Liver (tissue), 9 donors: Measurements from ENCODE around the gene MORC4. TPM values are rescaled to one million over a fixed set of nuclear protein-coding genes. Genes with fewer than 3 reads are reported as not detected.

Experiments used
- DNase-seq: peaks from one replicate; pipeline ENCODE4 v3.0.0-alpha.2; 2017; ENCODE audit warnings: low spot score
- H3K27ac ChIP-seq, 2 donors: one replicate each; pipeline ENCODE4 v1.7.0; 2013; ENCODE audit warnings: inconsistent platforms in 2 of 2, low read length in 2 of 2, control low read depth in 1 of 2, low read depth in 1 of 2, mild to moderate bottlenecking in 1 of 2
- H3K27me3 ChIP-seq, 4 donors: one replicate each; pipeline versions ENCODE4 v1.6.1 to v1.7.0; 2013; ENCODE audit warnings: low read length in 3 of 4, inconsistent platforms in 1 of 4, mild to moderate bottlenecking in 1 of 4, moderate library complexity in 1 of 4; ENCODE audit not compliant: control insufficient read depth in 4 of 4, insufficient read depth in 4 of 4
- H3K36me3 ChIP-seq, 4 donors: one replicate each; pipeline versions ENCODE4 v1.6.1 to v1.7.0; 2013; ENCODE audit warnings: low read length in 3 of 4, mild to moderate bottlenecking in 3 of 4, low read depth in 1 of 4, moderate library complexity in 1 of 4; ENCODE audit not compliant: control insufficient read depth in 4 of 4, insufficient read depth in 3 of 4
- H3K4me1 ChIP-seq, 4 donors: one replicate each; pipeline versions ENCODE4 v1.6.1 to v1.7.0; 2013; ENCODE audit warnings: low read length in 3 of 4, mild to moderate bottlenecking in 3 of 4, moderate library complexity in 1 of 4; ENCODE audit not compliant: control insufficient read depth in 4 of 4, insufficient read depth in 4 of 4
- H3K4me3 ChIP-seq, 3 donors: one replicate each; pipeline versions ENCODE4 v1.6.1 to v1.7.0; 2013; ENCODE audit warnings: low read length in 3 of 3, control low read depth in 1 of 3, low read depth in 1 of 3, mild to moderate bottlenecking in 1 of 3
- H3K9ac ChIP-seq, 2 donors: one replicate each; pipeline ENCODE4 v1.7.0; 2013; ENCODE audit warnings: low read length in 2 of 2, mild to moderate bottlenecking in 2 of 2, moderate library complexity in 2 of 2, control low read depth in 1 of 2, low read depth in 1 of 2
- H3K9me3 ChIP-seq, 4 donors: one replicate each; pipeline versions ENCODE4 v1.6.1 to v1.7.0; 2013; ENCODE audit warnings: low read length in 3 of 4; ENCODE audit not compliant: control insufficient read depth in 4 of 4
- ATF3 ChIP-seq: IDR thresholded peaks from 2 replicates; pipeline ENCODE4 v1.6.1; 2016; ENCODE audit warnings: antibody characterized with exemption
- CTCF ChIP-seq: fragments of 150-350 bp; IDR thresholded peaks from 2 replicates; pipeline ENCODE4 v1.5.1; 2017; ENCODE audit warnings: improper control_type of control experiment, low read depth, low read length; ENCODE audit not compliant: missing input control
- EGR1 ChIP-seq, 2 donors: IDR thresholded peaks; 2 replicates each; pipeline ENCODE4 v1.6.1; 2016 to 2018; ENCODE audit warnings: antibody characterized with exemption in 2 of 2, low read depth in 2 of 2
- FOXA1 ChIP-seq: IDR thresholded peaks from 2 replicates; pipeline ENCODE4 v1.6.1; 2016; ENCODE audit warnings: antibody characterized with exemption
- FOXA2 ChIP-seq: IDR thresholded peaks from 2 replicates; pipeline ENCODE4 v1.6.1; 2016; ENCODE audit warnings: antibody characterized with exemption
- GABPA ChIP-seq, 2 donors: IDR thresholded peaks in 1 of 2; conservative IDR thresholded peaks in 1 of 2; 2 replicates each; pipeline ENCODE4 v1.6.1; 2016; ENCODE audit warnings: antibody characterized with exemption in 2 of 2, mild to moderate bottlenecking in 1 of 2, moderate library complexity in 1 of 2
- HNF4A ChIP-seq, 2 donors: conservative IDR thresholded peaks; 2 replicates each; pipeline ENCODE4 v1.6.1; 2016; ENCODE audit warnings: antibody characterized with exemption in 2 of 2, mild to moderate bottlenecking in 2 of 2
- HNF4G ChIP-seq: IDR thresholded peaks from 2 replicates; pipeline ENCODE4 v1.6.1; 2016; ENCODE audit warnings: antibody characterized with exemption
- MAX ChIP-seq: IDR thresholded peaks from 2 replicates; pipeline ENCODE4 v1.6.1; 2016; ENCODE audit warnings: antibody characterized with exemption
- NR2F2 ChIP-seq: IDR thresholded peaks from 2 replicates; pipeline ENCODE4 v1.6.1; 2016; ENCODE audit warnings: antibody characterized with exemption
- REST ChIP-seq: IDR thresholded peaks from 2 replicates; pipeline ENCODE4 v1.6.1; 2016; ENCODE audit warnings: antibody characterized with exemption, mild to moderate bottlenecking
- RXRA ChIP-seq, 2 donors: IDR thresholded peaks; 2 replicates each; pipeline ENCODE4 v1.6.1; 2017 to 2018; ENCODE audit warnings: antibody characterized with exemption in 2 of 2, mild to moderate bottlenecking in 1 of 2
- SP1 ChIP-seq: IDR thresholded peaks from 2 replicates; pipeline ENCODE4 v1.6.1; 2018; ENCODE audit warnings: antibody characterized with exemption, mild to moderate bottlenecking
- TAF1 ChIP-seq: conservative IDR thresholded peaks from 2 replicates; pipeline ENCODE4 v1.6.1; 2016; ENCODE audit warnings: antibody characterized with exemption, mild to moderate bottlenecking
- YY1 ChIP-seq: IDR thresholded peaks from 2 replicates; pipeline ENCODE4 v1.6.1; 2016; ENCODE audit warnings: antibody characterized with exemption, mild to moderate bottlenecking
- WGBS: extraction: QIAGEN DNeasy Blood & Tissue Kit; methylation state at CpG from one replicate; pipeline ENCODE4 v1.1.7; 2013; 5-methylcytosine and 5-hydroxymethylcytosine counted together
- polyA plus RNA-seq, 2 donors: library from polyadenylated mRNA; stranded (reverse) in 1 of 2; unstranded in 1 of 2; fragments of 200-250 nt in 1 of 2; fragments of >200 nt in 1 of 2; fragmentation: Nextera tagmentation in 1 of 2; extraction: Ambion mirVana in 1 of 2; gene quantifications; one replicate each; pipeline versions ENCODE4 v1.2.1 to v1.2.3, GENCODE V29; 2013 to 2015
- total RNA-seq, 2 donors: library from RNA; depleted of rRNA; stranded (reverse); fragments of >200 nt; gene quantifications; one replicate each; pipeline ENCODE4 v1.2.3, GENCODE V29; 2014
- donor health status: healthy.
- donor health status: healthy.
- donor health status: healthy.
- donor health status: healthy.
- donor health status: healthy.

MORC4 gene
- total and polyA plus RNA-seq, 4 donors, result 5.8 to 11.0 (median 8.4) TPM

GRCh38 chrX:106919932-106920452, 80.0 kb downstream of the MORC4 start, which contains the start of gene CLDN2:
Gene CLDN2 (plus strand): TSS chrX:106920402. CDS start chrX:106928229, 7,827 bp downstream.
- Histone ChIP-seq H3K27me3 (no peaks in the 10 kb centered on the region), H3K4me3 (no peak within 1 kb of the TSS), H3K27ac (no peak within 1 kb of the TSS), H3K4me1 (no peaks in the 10 kb centered on the region), H3K9ac (no peak within 1 kb of the TSS), H3K36me3 (no peaks in the 10 kb centered on the region), H3K9me3 (no peaks in the 10 kb centered on the region)
- no peak for TF ChIP-seq YY1
- 40% methylated on average over 2 of the region's 2 CpGs for WGBS
- DNase-seq, result no peak

- H3K9ac ChIP-seq, result no peak overlapping the region
- TF ChIP-seq GABPA (IDR thresholded peaks at IDR 0.05 in 1 of 2, conservative IDR thresholded peaks at IDR 0.05 in 1 of 2) (no peak), YY1 (no peak), SP1 (no peak), HNF4G (no peak), MAX (no peak), TAF1 (no peak), RXRA (IDR thresholded peaks at IDR 0.05) (no peak), NR2F2 (no peak), HNF4A (conservative IDR thresholded peaks at IDR 0.05) (no peak), ATF3 (no peak), FOXA2 (no peak), CTCF (no peak)
- no peak overlapping the region for H3K4me3 ChIP-seq
- H3K4me1 ChIP-seq, result peaks cover 0 to 3% (median 0%) of the 10 kb centered on the region in 4 donors
- H3K9me3 ChIP-seq, result no peaks in the 10 kb centered on the region
- 70% methylated on average over 6 of the region's 6 CpGs for WGBS
- no peak for DNase-seq
- H3K27me3 ChIP-seq, result no peaks in the 10 kb centered on the region
- no peaks in the 10 kb centered on the region for H3K36me3 ChIP-seq
- H3K27ac ChIP-seq, result no peak overlapping the region
Observed at GRCh38 chrX:106917830-106918500, 82.0 kb downstream of the MORC4 start.

GRCh38 chrX:106912864-106913263, 87.1 kb downstream of the MORC4 start:
- no peak for DNase-seq
- no peaks in the 10 kb centered on the region for H3K36me3 ChIP-seq
- no peak overlapping the region for H3K4me3 ChIP-seq
- peak overlapping the region; percentile 57 to 66 for H3K27ac ChIP-seq
- H3K9ac ChIP-seq, result no peak overlapping the region
- H3K4me1 ChIP-seq, result peaks cover 0 to 13% (median 3%) of the 10 kb centered on the region in 4 donors
- H3K9me3 ChIP-seq, result no peaks in the 10 kb centered on the region
- H3K27me3 ChIP-seq, result peaks cover 0 to 3% (median 0%) of the 10 kb centered on the region in 4 donors
- 45% methylated on average over 2 of the region's 2 CpGs for WGBS
- TF ChIP-seq CTCF (no peak), HNF4A (conservative IDR thresholded peaks at IDR 0.05) (peak; percentile 68 to 70), RXRA (IDR thresholded peaks at IDR 0.05) (peak; percentile 45 to 58), REST (no peak), NR2F2 (no peak), FOXA2 (no peak), SP1 (peak; percentile 39), HNF4G (peak; percentile 8), GABPA (IDR thresholded peaks at IDR 0.05 in 1 of 2, conservative IDR thresholded peaks at IDR 0.05 in 1 of 2) (no peak), EGR1 (IDR thresholded peaks at IDR 0.05; ENCODE audit: low read depth in 2 of 2) (no peak), ATF3 (peak; percentile 79), FOXA1 (no peak)
